ENCODE results near the gene SLC66A1.

Gene SLC66A1

GRCh38 chr1:19353596-19353995, 41.5 kb downstream of the SLC66A1 start:
- H3K27me3 ChIP-seq (ENCODE audit: insufficient read depth, low read length, poor library complexity, severe bottlenecking), result no peaks in the 10 kb centered on the region
- H3K4me2 ChIP-seq (ENCODE audit: low read depth, low read length, poor library complexity, severe bottlenecking), result no peak overlapping the region
- H3K79me2 ChIP-seq (ENCODE audit: insufficient read depth, low read length), result no peaks in the 10 kb centered on the region; the same call in 1 of the 2 replicates
- no peaks in the 10 kb centered on the region for H3K4me1 ChIP-seq (ENCODE audit: insufficient read depth, low read length, poor library complexity, severe bottlenecking)
- no peak overlapping the region for H3K9ac ChIP-seq (ENCODE audit: low read depth, low read length, poor library complexity, severe bottlenecking)
- no peaks in the 10 kb centered on the region for H3F3A ChIP-seq (ENCODE audit: low read depth)
- peaks cover 81% of the 10 kb centered on the region; the same call in 1 of the 2 replicates for H3K36me3 ChIP-seq (ENCODE audit: insufficient read depth, low read length)
- H2AFZ ChIP-seq (ENCODE audit: low read length), result no peak overlapping the region
- TF ChIP-seq CTCF (conservative IDR thresholded peaks at IDR 0.05; ENCODE audit: low read length), result no peak
- TF ChIP-seq EZH2phosphoT487 (IDR thresholded peaks at IDR 0.05; ENCODE audit: borderline replicate concordance), result no peak
- no peak overlapping the region for H3K4me3 ChIP-seq (ENCODE audit: low read length, poor library complexity, severe bottlenecking)
- no peaks in the 10 kb centered on the region for H3K9me2 ChIP-seq (replicated peaks; ENCODE audit: low read depth, low read length)
- H4K20me1 ChIP-seq (ENCODE audit: insufficient read depth, low read length, poor library complexity, severe bottlenecking), result peaks cover 7% of the 10 kb centered on the region
- H3K9me3 ChIP-seq (ENCODE audit: insufficient read depth, low read depth, low read length), result no peaks in the 10 kb centered on the region

GRCh38 chr1:19354531-19354981, 42.4 kb downstream of the SLC66A1 start:
- H4K20me1 ChIP-seq (ENCODE audit: insufficient read depth, low read length, poor library complexity, severe bottlenecking), result peaks cover 15% of the 10 kb centered on the region
- no peaks in the 10 kb centered on the region for H3F3A ChIP-seq (ENCODE audit: low read depth)
- no peak overlapping the region for H3K4me3 ChIP-seq (ENCODE audit: low read length, poor library complexity, severe bottlenecking)
- no peak overlapping the region for H2AFZ ChIP-seq (ENCODE audit: low read length)
- H3K4me2 ChIP-seq (ENCODE audit: low read depth, low read length, poor library complexity, severe bottlenecking), result no peak overlapping the region
- H3K79me2 ChIP-seq (ENCODE audit: insufficient read depth, low read length), result peaks cover 3% of the 10 kb centered on the region; the same call in 1 of the 2 replicates
- H3K9me2 ChIP-seq (replicated peaks; ENCODE audit: low read depth, low read length), result no peaks in the 10 kb centered on the region
- peaks cover 79% of the 10 kb centered on the region; the same call in 1 of the 2 replicates for H3K36me3 ChIP-seq (ENCODE audit: insufficient read depth, low read length)
- no peaks in the 10 kb centered on the region for H3K27me3 ChIP-seq (ENCODE audit: insufficient read depth, low read length, poor library complexity, severe bottlenecking)
- H3K9ac ChIP-seq (ENCODE audit: low read depth, low read length, poor library complexity, severe bottlenecking), result no peak overlapping the region
- no peak for TF ChIP-seq CTCF (conservative IDR thresholded peaks at IDR 0.05; ENCODE audit: low read length)
- no peak for TF ChIP-seq EZH2phosphoT487 (IDR thresholded peaks at IDR 0.05; ENCODE audit: borderline replicate concordance)
- H3K4me1 ChIP-seq (ENCODE audit: insufficient read depth, low read length, poor library complexity, severe bottlenecking), result no peaks in the 10 kb centered on the region
- H3K9me3 ChIP-seq (ENCODE audit: insufficient read depth, low read depth, low read length), result no peaks in the 10 kb centered on the region

GRCh38 chr1:19356266-19356665, 44.1 kb downstream of the SLC66A1 start:
- no peak overlapping the region for H3K4me3 ChIP-seq (ENCODE audit: low read length, poor library complexity, severe bottlenecking)
- no peak overlapping the region for H2AFZ ChIP-seq (ENCODE audit: low read length)
- H3K27me3 ChIP-seq (ENCODE audit: insufficient read depth, low read length, poor library complexity, severe bottlenecking), result no peaks in the 10 kb centered on the region
- no peaks in the 10 kb centered on the region for H3K9me2 ChIP-seq (replicated peaks; ENCODE audit: low read depth, low read length)
- no peaks in the 10 kb centered on the region for H3K4me1 ChIP-seq (ENCODE audit: insufficient read depth, low read length, poor library complexity, severe bottlenecking)
- no peaks in the 10 kb centered on the region for H3K9me3 ChIP-seq (ENCODE audit: insufficient read depth, low read depth, low read length)
- no peaks in the 10 kb centered on the region for H3F3A ChIP-seq (ENCODE audit: low read depth)
- no peak overlapping the region for H3K4me2 ChIP-seq (ENCODE audit: low read depth, low read length, poor library complexity, severe bottlenecking)
- TF ChIP-seq EZH2phosphoT487 (IDR thresholded peaks at IDR 0.05; ENCODE audit: borderline replicate concordance) (no peak), CTCF (conservative IDR thresholded peaks at IDR 0.05; ENCODE audit: low read length) (no peak)
- peaks cover 77% of the 10 kb centered on the region; the same call in 1 of the 2 replicates for H3K36me3 ChIP-seq (ENCODE audit: insufficient read depth, low read length)
- peaks cover 17% of the 10 kb centered on the region; the same call in 1 of the 2 replicates for H3K79me2 ChIP-seq (ENCODE audit: insufficient read depth, low read length)
- peaks cover 30% of the 10 kb centered on the region for H4K20me1 ChIP-seq (ENCODE audit: insufficient read depth, low read length, poor library complexity, severe bottlenecking)
- H3K9ac ChIP-seq (ENCODE audit: low read depth, low read length, poor library complexity, severe bottlenecking), result no peak overlapping the region

All from Loucy (cell line).